ENCODE results near the gene SNAP47. TPM values are rescaled to one million over a fixed set of nuclear protein-coding genes. Genes with fewer than 3 reads are reported as not detected.

Gene SNAP47
- total and polyA plus RNA-seq, 9 of the 15 experiments (the other 6 are each of a cell fraction or from before 2014, with no cell fraction given) = 2.5 to 41.3 (median 32.6) TPM

- TF ChIP-seq, protein P1, sequence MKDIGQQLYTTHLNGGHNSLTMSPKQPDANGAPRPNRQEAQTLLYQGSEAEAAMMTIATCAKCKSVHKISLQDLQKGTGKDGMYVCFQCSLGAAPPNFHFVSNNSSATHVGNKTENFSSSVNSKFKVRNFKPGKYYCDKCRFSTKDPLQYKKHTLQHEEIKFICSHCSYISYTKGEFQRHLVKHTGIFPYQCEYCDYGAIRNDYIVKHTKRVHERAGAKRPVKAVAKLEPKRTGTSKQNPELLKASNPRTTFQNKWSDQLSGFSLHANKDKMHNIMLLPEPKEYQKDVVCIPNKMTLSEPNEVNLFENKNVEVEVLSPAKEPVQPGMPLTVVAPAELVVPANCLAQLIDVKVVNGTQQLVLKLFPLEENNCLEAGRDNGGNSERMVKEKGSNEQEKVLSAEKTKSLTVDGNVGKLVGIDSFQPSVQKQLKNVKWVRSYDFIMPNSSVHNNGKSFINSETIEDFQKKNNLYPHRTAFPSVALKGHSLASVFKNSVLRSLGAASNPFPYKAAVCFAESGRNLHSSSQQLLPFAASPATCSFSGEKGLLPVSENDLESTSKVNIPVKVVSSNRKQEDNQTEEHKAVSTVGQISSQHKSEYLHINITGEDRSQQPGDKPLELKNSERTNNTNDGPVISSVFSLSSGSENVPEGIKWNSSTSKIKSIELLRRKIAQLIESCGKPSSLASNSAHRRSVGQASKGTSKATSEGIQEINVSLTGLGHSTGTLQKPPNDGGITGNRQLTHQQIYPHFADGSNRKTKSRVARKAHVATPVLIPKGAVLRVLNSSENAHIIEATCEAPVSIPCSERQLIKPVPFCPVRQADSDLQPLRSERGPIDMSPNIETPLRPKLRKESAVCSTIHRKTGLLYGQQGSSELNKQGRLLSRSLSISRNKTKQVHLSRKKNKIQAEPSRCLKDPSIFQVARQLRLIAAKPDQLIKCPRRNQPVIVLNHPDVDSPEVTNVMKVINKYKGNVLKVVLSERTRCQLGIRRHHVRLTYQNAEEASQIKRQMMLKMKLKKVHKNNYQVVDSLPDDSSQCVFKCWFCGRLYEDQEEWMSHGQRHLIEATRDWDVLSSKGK (CRISPR knock-in tag; IDR thresholded peaks at IDR 0.05) = no peak
- TF ChIP-seq FOXJ2 (tag; IDR thresholded peaks at IDR 0.05) (no peak), CTCF (IDR thresholded peaks at IDR 0.05 in 2 of 3, conservative IDR thresholded peaks at IDR 0.05 in 1 of 3; ENCODE audit: insufficient read depth in 2 of 3, low read depth in 1 of 3, low read length in 3 of 3) (0 out of 6 replicates have a peak, but pooled peaks of 1 of the 3 experiments have one; percentile 35), ELF2 (CRISPR knock-in tag; IDR thresholded peaks at IDR 0.05) (no peak), EWSR1 (IDR thresholded peaks at IDR 0.05; ENCODE audit: borderline replicate concordance, low read depth, partially characterized antibody) (no peak), RHOXF2B (CRISPR knock-in tag; conservative IDR thresholded peaks at IDR 0.05) (no peak), HMG20B (CRISPR knock-in tag; IDR thresholded peaks at IDR 0.05) (no peak), TOE1 (IDR thresholded peaks at IDR 0.05; ENCODE audit: borderline replicate concordance) (no peak), TOE1 (CRISPR knock-in tag; IDR thresholded peaks at IDR 0.05; ENCODE audit: borderline replicate concordance, low read depth) (peak; percentile 80; the same call in 1 of the 2 replicates), PTBP1 (IDR thresholded peaks at IDR 0.05; ENCODE audit: low read depth, low read length) (no peak), ZSCAN29 (IDR thresholded peaks at IDR 0.05) (no peak), E2F4 (CRISPR knock-in tag; IDR thresholded peaks at IDR 0.05; ENCODE audit: low read depth) (no peak), NR4A1 (CRISPR knock-in tag; IDR thresholded peaks at IDR 0.05) (no peak), NR4A1 (tag; IDR thresholded peaks at IDR 0.05) (no peak), MYC (IDR thresholded peaks at IDR 0.05; ENCODE audit: low read depth, low read length) (no peak), MYC (CRISPR knock-in tag; IDR thresholded peaks at IDR 0.05; ENCODE audit: borderline replicate concordance, low read depth) (0 out of 2 replicates have a peak, but pooled peaks have one; percentile 52), UBTF (IDR thresholded peaks at IDR 0.05; ENCODE audit: borderline replicate concordance in 1 of 2, low read depth in 2 of 2, low read length in 2 of 2) (no peak), ETV5 (CRISPR knock-in tag; IDR thresholded peaks at IDR 0.05; ENCODE audit: low read depth) (no peak)
Measured at GRCh38 chr1:227730630-227731151, 4.5 kb upstream of the SNAP47 start (continued).
